ENCODE results near the gene RABL3. TPM values are rescaled to one million over a fixed set of nuclear protein-coding genes. Genes with fewer than 3 reads are reported as not detected.

The RABL3 gene
- total and polyA plus RNA-seq, 12 donors, result 2.8 to 33.9 (median 20.4) TPM

DNA sequence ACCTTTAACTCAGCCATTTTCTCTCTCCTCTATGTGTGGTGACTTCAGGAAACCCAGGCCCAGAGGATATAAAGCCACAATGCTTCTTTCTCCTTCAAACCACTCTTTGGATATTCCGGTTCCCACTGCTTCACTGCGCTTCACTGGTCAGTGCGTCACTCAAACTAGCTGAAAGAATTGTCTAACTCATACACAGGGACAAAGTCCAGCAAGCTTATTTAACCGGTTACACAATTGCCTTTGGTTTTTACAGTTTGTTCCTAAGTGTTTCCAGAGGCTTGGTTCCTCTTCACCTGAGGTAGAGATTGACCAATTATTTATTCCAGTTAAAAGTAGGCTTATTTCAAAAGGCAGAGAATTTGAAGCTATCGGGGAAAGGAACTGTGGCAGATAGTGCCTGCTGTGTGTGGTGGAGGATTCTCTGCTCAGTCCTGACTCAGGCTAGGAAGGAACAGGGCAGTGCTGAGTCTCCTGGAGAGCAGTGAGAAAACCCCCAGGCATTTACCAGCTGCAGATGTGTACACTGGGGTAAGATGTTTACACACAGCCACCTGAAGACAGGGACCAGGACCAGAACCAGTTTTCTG is 60.1 kb downstream of the RABL3 start, which contains the start of gene HGD:
Gene HGD (minus strand): TSS at position 145 of the 587 bp plus-strand sequence. CDS start 128 bp downstream, at position 17.
- intact Hi-C loops (cut with DNase I), result no loop called here
- DNase-seq, result no peak
- Histone ChIP-seq H3K36me3 (peaks cover 0 to 5% (median 0%) of the 10 kb centered on the region in 9 donors), H3K27ac (no peak within 1 kb of the TSS), H3K27me3 (no peaks in the 10 kb centered on the region), H3K9me3 (peaks cover 0 to 3% (median 0%) of the 10 kb centered on the region in 11 donors), H3K4me1 (peaks cover 0 to 16% (median 13%) of the 10 kb centered on the region in 9 donors), H3K4me3 (no peak within 1 kb of the TSS)
- WGBS, 2 donors, result 98% methylated on average over 5 of the region's 5 CpGs
- TF ChIP-seq, protein P1, sequence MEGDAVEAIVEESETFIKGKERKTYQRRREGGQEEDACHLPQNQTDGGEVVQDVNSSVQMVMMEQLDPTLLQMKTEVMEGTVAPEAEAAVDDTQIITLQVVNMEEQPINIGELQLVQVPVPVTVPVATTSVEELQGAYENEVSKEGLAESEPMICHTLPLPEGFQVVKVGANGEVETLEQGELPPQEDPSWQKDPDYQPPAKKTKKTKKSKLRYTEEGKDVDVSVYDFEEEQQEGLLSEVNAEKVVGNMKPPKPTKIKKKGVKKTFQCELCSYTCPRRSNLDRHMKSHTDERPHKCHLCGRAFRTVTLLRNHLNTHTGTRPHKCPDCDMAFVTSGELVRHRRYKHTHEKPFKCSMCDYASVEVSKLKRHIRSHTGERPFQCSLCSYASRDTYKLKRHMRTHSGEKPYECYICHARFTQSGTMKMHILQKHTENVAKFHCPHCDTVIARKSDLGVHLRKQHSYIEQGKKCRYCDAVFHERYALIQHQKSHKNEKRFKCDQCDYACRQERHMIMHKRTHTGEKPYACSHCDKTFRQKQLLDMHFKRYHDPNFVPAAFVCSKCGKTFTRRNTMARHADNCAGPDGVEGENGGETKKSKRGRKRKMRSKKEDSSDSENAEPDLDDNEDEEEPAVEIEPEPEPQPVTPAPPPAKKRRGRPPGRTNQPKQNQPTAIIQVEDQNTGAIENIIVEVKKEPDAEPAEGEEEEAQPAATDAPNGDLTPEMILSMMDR (IDR thresholded peaks at IDR 0.05), result no peak
- ATAC-seq, result no peak

DNA sequence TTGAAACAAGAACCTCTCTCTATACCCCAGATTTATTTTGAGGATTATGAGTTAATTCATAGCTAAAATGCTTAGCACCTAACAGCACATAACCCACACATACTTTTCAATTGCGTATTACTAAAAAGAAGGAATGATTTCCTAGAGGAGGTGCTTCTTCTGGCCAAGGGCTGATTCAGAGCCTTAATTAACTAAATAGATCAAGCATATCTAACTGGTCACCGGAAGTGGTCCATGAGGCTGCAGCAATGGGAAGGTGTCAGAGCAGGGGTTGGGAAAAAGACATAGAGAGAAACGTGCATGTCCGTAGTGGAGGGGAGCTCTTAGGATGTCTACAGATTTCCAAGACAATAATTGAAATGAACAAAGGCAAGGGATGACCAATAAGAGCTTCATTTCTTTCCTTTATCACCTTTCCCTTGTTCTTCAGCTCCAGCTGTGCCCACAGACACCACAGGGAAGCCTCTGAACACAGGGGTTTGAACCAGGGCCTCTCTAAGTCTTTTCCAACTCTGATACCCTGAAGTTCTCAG is 60.7 kb downstream of the RABL3 start:
- Histone ChIP-seq H3K4me3 (no peak overlapping the region), H3K27ac (no peak overlapping the region), H3K36me3 (peaks cover 0 to 5% (median 0%) of the 10 kb centered on the region in 9 donors), H3K4me1 (peaks cover 0 to 16% (median 13%) of the 10 kb centered on the region in 9 donors), H3K9me3 (peaks cover 0 to 3% (median 0%) of the 10 kb centered on the region in 11 donors), H3K27me3 (no peaks in the 10 kb centered on the region)
- no peak for DNase-seq
- TF ChIP-seq, protein P1 (IDR thresholded peaks at IDR 0.05), result no peak
- no peak for ATAC-seq
- WGBS, 2 donors, result 95 to 97% methylated on average over 4 of the region's 4 CpGs
- intact Hi-C loops (cut with DNase I), result no loop called here

- Histone ChIP-seq H3K27ac (no peak overlapping the region), H3K4me1 (peaks cover 0 to 16% (median 13%) of the 10 kb centered on the region in 9 donors), H3K4me3 (no peak overlapping the region), H3K27me3 (no peaks in the 10 kb centered on the region), H3K36me3 (no peaks in the 10 kb centered on the region), H3K9me3 (peaks cover 0 to 3% (median 0%) of the 10 kb centered on the region in 11 donors)
- DNase-seq (no peak), ATAC-seq (no peak)
- WGBS, 2 donors, result 95 to 99% methylated on average over 2 of the region's 2 CpGs
- intact Hi-C loops (cut with DNase I), result no loop called here
- TF ChIP-seq, protein P1 (IDR thresholded peaks at IDR 0.05), result no peak
Observed at GRCh38 chr3:120681018-120681417, 61.3 kb downstream of the RABL3 start.

DNA sequence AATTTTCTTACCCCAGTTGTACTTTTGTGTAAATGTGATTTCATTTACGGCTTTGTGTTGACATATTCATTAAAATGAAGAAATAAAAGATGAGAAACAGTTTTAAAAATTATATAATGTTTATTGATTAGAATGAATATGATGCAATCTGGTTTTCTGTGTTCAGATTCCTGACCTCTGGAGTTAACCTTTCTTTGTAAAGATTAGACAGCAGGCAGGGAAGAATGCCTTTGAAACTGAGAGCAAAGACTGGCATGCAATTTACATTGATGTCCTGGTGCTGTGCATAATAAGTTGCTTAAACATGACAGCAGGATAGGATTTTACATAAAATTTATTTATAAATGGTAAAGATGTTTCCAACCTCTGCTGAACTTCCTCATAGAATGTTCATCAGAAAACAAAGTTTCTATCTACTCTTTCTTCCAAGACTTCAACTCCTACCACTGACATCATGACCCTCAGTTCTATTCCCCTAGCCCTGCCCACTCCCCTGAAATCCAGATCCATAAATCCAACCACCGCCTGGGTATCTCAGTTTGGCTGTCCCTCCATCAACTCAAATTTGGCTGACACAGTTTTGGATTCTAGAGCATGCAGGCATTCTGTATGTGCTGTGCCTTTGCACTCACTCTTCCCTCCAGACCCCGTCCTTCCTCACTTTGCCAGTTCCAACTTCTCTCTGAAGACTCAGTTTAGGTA is 62.0 kb downstream of the RABL3 start:
- TF ChIP-seq, protein P1 (IDR thresholded peaks at IDR 0.05), result no peak
- intact Hi-C loops (cut with DNase I), result no loop called here
- no peak overlapping the region for H3K27ac ChIP-seq
- no peaks in the 10 kb centered on the region for H3K36me3 ChIP-seq
- 93 to 99% methylated on average over 3 of the region's 3 CpGs for WGBS, 2 donors
- no peaks in the 10 kb centered on the region for H3K27me3 ChIP-seq
- ATAC-seq, result no peak
- H3K4me1 ChIP-seq, result peaks cover 0 to 16% (median 13%) of the 10 kb centered on the region in 9 donors
- peaks cover 0 to 3% (median 0%) of the 10 kb centered on the region in 11 donors for H3K9me3 ChIP-seq
- DNase-seq, result no peak
- H3K4me3 ChIP-seq, result no peak overlapping the region
